PFSK-1 (cell line): ENCODE data around the gene LCNL1.

Experiments
- POLR2AphosphoS5 ChIP-seq: IDR thresholded peaks from 2 replicates; pipeline ENCODE4 v1.6.1; 2012; ENCODE audit warnings: low read depth, mild to moderate bottlenecking, control low read depth, low read length, moderate library complexity
- TF ChIP-seq, protein P1 (sequence below), 2 experiments: IDR thresholded peaks; 2 replicates each; pipeline versions ENCODE4 v1.6.1 to v1.8.0; 2011 to 2012; ENCODE audit warnings: low read depth in 2 of 2, low read length in 2 of 2, control low read depth in 1 of 2, inconsistent platforms in 1 of 2, mild to moderate bottlenecking in 1 of 2, moderate library complexity in 1 of 2; ENCODE audit not compliant: insufficient read depth in 1 of 2

DNA sequence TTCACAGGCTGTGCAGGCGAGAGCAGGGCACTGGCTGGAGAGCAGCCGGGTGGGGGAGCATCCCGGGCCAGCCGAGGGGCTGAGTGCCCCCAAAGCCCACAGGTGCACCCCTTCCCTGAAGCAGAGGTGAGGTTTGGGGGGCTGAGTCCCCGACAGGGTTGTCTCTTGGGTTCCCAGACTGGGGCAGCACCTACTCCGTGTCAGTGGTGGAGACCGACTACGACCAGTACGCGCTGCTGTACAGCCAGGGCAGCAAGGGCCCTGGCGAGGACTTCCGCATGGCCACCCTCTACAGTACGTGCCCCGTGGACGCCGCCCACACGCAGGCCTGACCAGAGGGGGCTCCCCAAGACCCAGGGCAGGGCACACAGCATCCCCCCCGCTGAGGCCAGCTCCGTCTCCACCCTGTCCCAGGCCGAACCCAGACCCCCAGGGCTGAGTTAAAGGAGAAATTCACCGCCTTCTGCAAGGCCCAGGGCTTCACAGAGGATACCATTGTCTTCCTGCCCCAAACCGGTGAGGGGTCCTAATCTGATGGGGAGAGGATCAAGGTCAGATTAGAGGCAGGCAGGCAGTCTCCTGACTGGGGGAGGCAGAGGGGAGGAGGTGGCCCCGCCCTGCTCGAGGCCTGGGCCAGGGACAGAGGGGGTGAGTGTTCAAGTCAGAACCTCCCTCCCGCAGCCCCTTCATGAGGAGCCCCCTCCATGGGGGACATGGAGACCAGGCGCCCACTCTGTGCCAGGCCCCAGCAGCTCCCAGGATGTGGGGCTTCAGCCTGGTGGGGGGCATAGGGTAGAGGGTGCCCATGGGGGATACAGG is 2.8 kb upstream of the LCNL1 start:
- TF ChIP-seq, protein P1, sequence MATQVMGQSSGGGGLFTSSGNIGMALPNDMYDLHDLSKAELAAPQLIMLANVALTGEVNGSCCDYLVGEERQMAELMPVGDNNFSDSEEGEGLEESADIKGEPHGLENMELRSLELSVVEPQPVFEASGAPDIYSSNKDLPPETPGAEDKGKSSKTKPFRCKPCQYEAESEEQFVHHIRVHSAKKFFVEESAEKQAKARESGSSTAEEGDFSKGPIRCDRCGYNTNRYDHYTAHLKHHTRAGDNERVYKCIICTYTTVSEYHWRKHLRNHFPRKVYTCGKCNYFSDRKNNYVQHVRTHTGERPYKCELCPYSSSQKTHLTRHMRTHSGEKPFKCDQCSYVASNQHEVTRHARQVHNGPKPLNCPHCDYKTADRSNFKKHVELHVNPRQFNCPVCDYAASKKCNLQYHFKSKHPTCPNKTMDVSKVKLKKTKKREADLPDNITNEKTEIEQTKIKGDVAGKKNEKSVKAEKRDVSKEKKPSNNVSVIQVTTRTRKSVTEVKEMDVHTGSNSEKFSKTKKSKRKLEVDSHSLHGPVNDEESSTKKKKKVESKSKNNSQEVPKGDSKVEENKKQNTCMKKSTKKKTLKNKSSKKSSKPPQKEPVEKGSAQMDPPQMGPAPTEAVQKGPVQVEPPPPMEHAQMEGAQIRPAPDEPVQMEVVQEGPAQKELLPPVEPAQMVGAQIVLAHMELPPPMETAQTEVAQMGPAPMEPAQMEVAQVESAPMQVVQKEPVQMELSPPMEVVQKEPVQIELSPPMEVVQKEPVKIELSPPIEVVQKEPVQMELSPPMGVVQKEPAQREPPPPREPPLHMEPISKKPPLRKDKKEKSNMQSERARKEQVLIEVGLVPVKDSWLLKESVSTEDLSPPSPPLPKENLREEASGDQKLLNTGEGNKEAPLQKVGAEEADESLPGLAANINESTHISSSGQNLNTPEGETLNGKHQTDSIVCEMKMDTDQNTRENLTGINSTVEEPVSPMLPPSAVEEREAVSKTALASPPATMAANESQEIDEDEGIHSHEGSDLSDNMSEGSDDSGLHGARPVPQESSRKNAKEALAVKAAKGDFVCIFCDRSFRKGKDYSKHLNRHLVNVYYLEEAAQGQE (IDR thresholded peaks at IDR 0.05; ENCODE audit: insufficient read depth in 1 of 2, low read depth in 2 of 2, low read length in 2 of 2) = no peak
- TF ChIP-seq POLR2AphosphoS5 = no peak
